Keratinocyte (primary cell): Measurements from ENCODE around the gene EIF3F. TPM values are rescaled to one million over a fixed set of nuclear protein-coding genes. Genes with fewer than 3 reads are reported as not detected.

ENCODE experiments used
- DNase-seq: peaks from one replicate; pipeline ENCODE4 v3.0.0-alpha.2; 2011; ENCODE audit warnings: low read depth, missing footprints, low spot score
- FAIRE-seq: peaks from 2 replicates; lab custom pipeline; 2011; peaks lifted over from hg19 to GRCh38; lab: Jason Lieb, UNC
- H2AFZ ChIP-seq: 2 replicates; pipeline ENCODE4 v1.6.0; 2012; ENCODE audit warnings: low read length, control low read depth, inconsistent platforms; ENCODE audit not compliant: control insufficient read depth
- H3K27ac ChIP-seq: 2 replicates; pipeline ENCODE4 v1.5.1; 2011; ENCODE audit warnings: low read length; ENCODE audit not compliant: control insufficient read depth, insufficient read depth
- H3K27me3 ChIP-seq: 3 replicates; pipeline ENCODE4 v1.6.0; 2011; ENCODE audit warnings: low read length; ENCODE audit not compliant: control insufficient read depth, insufficient read depth; ENCODE audit errors: extremely low read depth
- H3K36me3 ChIP-seq, 2 experiments: 2 replicates in 1 of 2; 3 replicates in 1 of 2; pipeline ENCODE4 v1.5.1; 2011; ENCODE audit warnings: low read length in 2 of 2, mild to moderate bottlenecking in 1 of 2; ENCODE audit not compliant: control insufficient read depth in 2 of 2, insufficient read depth in 2 of 2; ENCODE audit errors: extremely low read depth in 1 of 2
- H3K4me1 ChIP-seq: 3 replicates; pipeline ENCODE4 v1.5.1; 2011; ENCODE audit warnings: low read length; ENCODE audit not compliant: control insufficient read depth, insufficient read depth; ENCODE audit errors: extremely low read depth
- H3K4me2 ChIP-seq: 3 replicates; pipeline ENCODE4 v1.6.0; 2011; ENCODE audit warnings: low read depth, low read length; ENCODE audit not compliant: control insufficient read depth, insufficient read depth; ENCODE audit errors: extremely low read depth
- H3K4me3 ChIP-seq, 3 experiments: fragments of 200-600 bp in 1 of 3; sonication (generic) in 1 of 3; 2 replicates in 2 of 3; 3 replicates in 1 of 3; pipeline ENCODE4 v1.5.1; 2011 to 2016; ENCODE audit warnings: low read length in 3 of 3, mild to moderate bottlenecking in 3 of 3, control low read depth in 2 of 3, inconsistent platforms in 1 of 3, low read depth in 1 of 3, mixed read lengths in 1 of 3, mixed run types in 1 of 3, moderate library complexity in 1 of 3; ENCODE audit not compliant: control insufficient read depth in 2 of 3, insufficient read depth in 2 of 3; ENCODE audit errors: extremely low read depth in 1 of 3
- H3K79me2 ChIP-seq: 2 replicates; pipeline ENCODE4 v1.6.0; 2012; ENCODE audit warnings: low read length; ENCODE audit not compliant: control insufficient read depth, insufficient read depth
- H3K9ac ChIP-seq: 3 replicates; pipeline ENCODE4 v1.6.0; 2011; ENCODE audit warnings: low read length; ENCODE audit not compliant: control insufficient read depth, insufficient read depth; ENCODE audit errors: extremely low read depth
- H3K9me1 ChIP-seq: 3 replicates; pipeline ENCODE4 v1.6.0; 2011; ENCODE audit warnings: low read length; ENCODE audit not compliant: control insufficient read depth, insufficient read depth; ENCODE audit errors: extremely low read depth
- H3K9me3 ChIP-seq: 2 replicates; pipeline ENCODE4 v1.5.1; 2012; ENCODE audit warnings: low read depth, low read length; ENCODE audit not compliant: control insufficient read depth
- H4K20me1 ChIP-seq: 3 replicates; pipeline ENCODE4 v1.6.0; 2011; ENCODE audit warnings: low read length; ENCODE audit not compliant: control insufficient read depth, insufficient read depth; ENCODE audit errors: extremely low read depth
- CTCF ChIP-seq, 3 experiments: IDR thresholded peaks in 1 of 3; conservative IDR thresholded peaks in 1 of 3; optimal IDR thresholded peaks in 1 of 3; 2 replicates in 2 of 3; 3 replicates in 1 of 3; pipeline versions ENCODE3 to v1.5.1; 2011; ENCODE audit warnings: low read length in 3 of 3, mild to moderate bottlenecking in 3 of 3, moderate library complexity in 2 of 3, control low read depth in 1 of 3, inconsistent platforms in 1 of 3; ENCODE audit not compliant: insufficient read depth in 2 of 3; ENCODE audit errors: extremely low read depth in 1 of 3
- EZH2 ChIP-seq: IDR thresholded peaks from one replicate; pipeline ENCODE4 v1.6.1; 2012; ENCODE audit warnings: inconsistent platforms, mild to moderate bottlenecking, low read length, moderate library complexity
- dilution Hi-C: fragments of 300-500 bp; cut with MboI; formaldehyde crosslinking; loops from one replicate; pipeline ENCODE4 v1.7.0; 2020; ENCODE audit warnings: low sequenced_read_pairs; ENCODE audit not compliant: extremely low pct_ligation_motif_present
- polyA plus RNA-seq, 5 experiments: library from polyadenylated mRNA; depleted of rRNA in 3 of 5; stranded (reverse) in 3 of 5; stranded (forward) in 1 of 5; unstranded in 1 of 5; fragments of >200 nt; gene quantifications; 1 replicate in 1 of 5; 2 replicates in 3 of 5; 3 replicates in 1 of 5; pipeline versions ENCODE4 v1.2.1 to v1.2.3, GENCODE V29; 2011 to 2012; ENCODE audit warnings: missing spikeins in 2 of 5, low read depth in 1 of 5, low replicate concordance in 1 of 5

EIF3F gene
- polyA plus RNA-seq, 1 donor (not counting 4 experiments of a cell fraction or from before 2014, with no cell fraction given) = 158 TPM

GRCh38 chr11:7941608-7942007 is 45.5 kb upstream of the EIF3F start, which contains the start of gene OR10A3:
Gene OR10A3, minus strand, starts transcription at chr11:7941708. Its CDS starts 2,188 bp downstream, at chr11:7939520.
- FAIRE-seq (no peak), DNase-seq (no peak)
- Histone ChIP-seq H3K27me3 (no peaks in the 10 kb centered on the region), H3K9me3 (peaks cover 2% of the 10 kb centered on the region), H3K36me3 (no peaks in the 10 kb centered on the region), H3K4me2 (no peak within 1 kb of the TSS), H3K9me1 (no peaks in the 10 kb centered on the region), H4K20me1 (no peaks in the 10 kb centered on the region), H3K27ac (no peak within 1 kb of the TSS), H2AFZ (no peak within 1 kb of the TSS), H3K4me3 (no peak within 1 kb of the TSS), H3K4me1 (peaks cover 2% of the 10 kb centered on the region), H3K79me2 (no peaks in the 10 kb centered on the region), H3K9ac (no peak within 1 kb of the TSS)
- dilution Hi-C loops = no loop called here
- TF ChIP-seq CTCF (optimal IDR thresholded peaks at IDR 0.05 in 1 of 3, IDR thresholded peaks at IDR 0.05 in 1 of 3, conservative IDR thresholded peaks at IDR 0.05 in 1 of 3; ENCODE audit: extremely low read depth in 1 of 3, insufficient read depth in 2 of 3, low read length in 3 of 3) (no peak), EZH2 (no peak)

DNA sequence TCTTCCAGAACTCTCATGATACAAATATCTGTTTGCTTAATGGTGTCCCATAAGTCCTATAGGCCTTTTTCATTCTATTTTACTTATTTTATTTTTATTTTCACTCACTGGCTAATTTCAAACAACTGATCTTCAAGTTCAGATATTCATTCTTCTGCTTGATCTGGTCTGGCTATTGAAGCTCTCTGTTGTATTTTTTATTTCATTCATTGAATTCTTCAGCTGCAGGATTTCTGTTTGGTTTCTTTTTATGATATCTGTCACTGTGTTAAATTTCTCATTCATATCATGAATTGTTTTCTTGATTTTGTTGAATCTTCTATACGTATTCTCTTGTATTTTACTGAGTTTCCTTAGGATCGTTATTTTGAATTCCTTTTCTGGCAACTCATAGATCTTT is 43.0 kb upstream of the EIF3F start:
- FAIRE-seq = no peak
- Histone ChIP-seq H3K9me3 (peaks cover 2% of the 10 kb centered on the region), H3K27me3 (no peaks in the 10 kb centered on the region), H3K4me3 (no peak overlapping the region), H3K9me1 (no peaks in the 10 kb centered on the region), H3K36me3 (no peaks in the 10 kb centered on the region), H3K79me2 (no peaks in the 10 kb centered on the region), H3K4me2 (no peak overlapping the region), H3K4me1 (peaks cover 2% of the 10 kb centered on the region), H2AFZ (no peak overlapping the region), H3K27ac (no peak overlapping the region), H3K9ac (no peak overlapping the region), H4K20me1 (no peaks in the 10 kb centered on the region)
- dilution Hi-C loops = no loop called here
- DNase-seq = no peak
- TF ChIP-seq CTCF (optimal IDR thresholded peaks at IDR 0.05 in 1 of 3, IDR thresholded peaks at IDR 0.05 in 1 of 3, conservative IDR thresholded peaks at IDR 0.05 in 1 of 3; ENCODE audit: extremely low read depth in 1 of 3, insufficient read depth in 2 of 3, low read length in 3 of 3) (no peak), EZH2 (no peak)
